D721Med (cell line): ENCODE measurements around the gene RTP1.

Experiments
- DNase-seq: peaks from one replicate; pipeline ENCODE4 v3.0.0; 2011; ENCODE audit warnings: low spot score; ENCODE audit not compliant: insufficient read length
- FAIRE-seq: peaks from 2 replicates; lab custom pipeline; 2011; peaks lifted over from hg19 to GRCh38; lab: Jason Lieb, UNC
- TF ChIP-seq, protein P1 (sequence below): IDR thresholded peaks from 2 replicates; pipeline ENCODE4 v1.5.1; 2012; ENCODE audit warnings: mild to moderate bottlenecking, control low read depth; ENCODE audit not compliant: insufficient read depth; ENCODE audit errors: missing control alignments

Gene RTP1

DNA sequence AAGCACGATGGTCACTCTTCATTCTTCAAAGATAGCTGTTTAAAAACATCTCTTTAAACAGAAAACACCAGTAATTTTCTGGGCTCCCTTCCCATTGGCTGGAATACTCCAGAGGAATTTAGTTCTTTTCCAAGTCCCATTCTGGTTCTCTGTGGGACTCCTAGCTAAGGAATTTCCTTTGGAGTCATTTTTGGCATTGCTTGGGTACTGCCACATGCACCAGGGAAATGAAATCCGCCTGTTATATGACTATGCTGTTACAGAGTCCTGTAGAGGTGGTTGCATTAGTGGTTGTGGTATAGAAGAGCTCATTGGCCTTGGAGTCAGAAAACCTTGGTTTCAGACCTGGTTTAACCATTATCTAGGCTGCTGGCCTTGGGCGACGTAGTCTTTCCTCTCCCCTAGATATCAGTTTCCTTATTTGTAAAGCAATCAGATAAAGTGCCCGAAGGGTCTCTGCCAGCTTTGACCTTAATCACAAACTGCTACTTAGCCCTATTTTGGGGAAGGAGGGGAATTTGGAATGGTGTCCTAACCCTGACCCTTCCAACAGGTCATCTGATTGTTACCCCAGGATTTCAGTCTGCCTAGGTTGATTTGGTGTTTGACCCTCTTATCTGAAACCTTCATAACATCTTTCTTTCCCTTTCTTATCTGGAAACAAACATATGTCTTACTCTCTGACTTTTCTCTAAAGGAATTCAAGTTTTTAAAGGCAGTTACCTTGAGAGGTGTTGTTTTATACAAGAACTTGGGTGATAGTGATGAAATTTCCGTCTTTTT is 13.4 kb downstream of the RTP1 start:
- no peak for DNase-seq
- FAIRE-seq: no peak
- TF ChIP-seq, protein P1, sequence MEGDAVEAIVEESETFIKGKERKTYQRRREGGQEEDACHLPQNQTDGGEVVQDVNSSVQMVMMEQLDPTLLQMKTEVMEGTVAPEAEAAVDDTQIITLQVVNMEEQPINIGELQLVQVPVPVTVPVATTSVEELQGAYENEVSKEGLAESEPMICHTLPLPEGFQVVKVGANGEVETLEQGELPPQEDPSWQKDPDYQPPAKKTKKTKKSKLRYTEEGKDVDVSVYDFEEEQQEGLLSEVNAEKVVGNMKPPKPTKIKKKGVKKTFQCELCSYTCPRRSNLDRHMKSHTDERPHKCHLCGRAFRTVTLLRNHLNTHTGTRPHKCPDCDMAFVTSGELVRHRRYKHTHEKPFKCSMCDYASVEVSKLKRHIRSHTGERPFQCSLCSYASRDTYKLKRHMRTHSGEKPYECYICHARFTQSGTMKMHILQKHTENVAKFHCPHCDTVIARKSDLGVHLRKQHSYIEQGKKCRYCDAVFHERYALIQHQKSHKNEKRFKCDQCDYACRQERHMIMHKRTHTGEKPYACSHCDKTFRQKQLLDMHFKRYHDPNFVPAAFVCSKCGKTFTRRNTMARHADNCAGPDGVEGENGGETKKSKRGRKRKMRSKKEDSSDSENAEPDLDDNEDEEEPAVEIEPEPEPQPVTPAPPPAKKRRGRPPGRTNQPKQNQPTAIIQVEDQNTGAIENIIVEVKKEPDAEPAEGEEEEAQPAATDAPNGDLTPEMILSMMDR: no peak

DNA sequence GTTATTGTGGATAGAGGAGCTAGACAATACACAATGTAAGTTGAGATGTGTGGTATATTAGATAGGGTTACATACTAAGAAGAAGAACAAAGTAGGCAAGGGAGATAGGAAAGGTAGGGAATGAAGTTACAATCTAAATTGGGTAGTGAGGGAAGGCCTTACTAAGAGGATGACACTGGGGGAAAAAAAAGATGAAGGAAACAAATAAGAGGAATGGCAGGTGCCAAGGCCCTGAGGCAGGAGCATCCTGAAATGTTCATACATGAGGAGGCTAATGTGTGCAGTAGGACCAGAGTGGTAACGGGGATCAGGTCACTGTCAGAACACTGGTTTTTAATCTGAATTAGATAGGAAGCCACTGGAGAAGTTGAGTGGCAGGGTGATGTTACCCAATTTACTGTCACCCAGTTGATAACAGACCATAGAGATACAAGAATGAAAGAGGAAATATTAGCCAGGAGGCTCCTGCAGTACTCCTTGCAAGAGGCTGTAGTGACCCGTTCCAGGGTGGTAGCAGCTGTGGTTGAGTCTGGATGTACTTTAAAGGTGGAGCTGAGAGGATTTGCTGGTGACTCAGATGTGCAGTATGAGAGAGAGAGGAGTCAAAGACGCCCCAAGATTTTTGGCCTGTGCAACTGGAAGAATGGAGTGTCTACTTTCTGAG is 14.4 kb downstream of the RTP1 start:
- DNase-seq (no peak), FAIRE-seq (no peak)
- TF ChIP-seq, protein P1: no peak

DNA sequence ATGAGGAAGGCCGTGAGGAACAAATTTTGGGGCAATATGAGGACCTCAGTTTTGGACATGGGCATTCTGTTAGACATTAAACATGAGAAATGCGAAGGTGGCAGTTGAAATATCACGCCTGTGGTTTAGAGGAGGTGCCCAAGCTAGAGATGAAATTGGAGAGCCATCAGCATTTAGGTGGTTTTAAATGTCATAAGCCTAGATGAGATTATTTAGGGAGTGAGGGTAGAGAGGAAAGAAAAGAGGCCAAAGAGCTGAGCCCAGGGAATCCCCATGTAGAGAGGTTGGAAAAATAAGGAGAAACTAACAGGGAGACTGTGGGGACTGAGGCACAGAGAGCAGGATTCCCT is 14.9 kb downstream of the RTP1 start:
- DNase-seq (no peak), FAIRE-seq (no peak)
- TF ChIP-seq, protein P1: no peak

DNA sequence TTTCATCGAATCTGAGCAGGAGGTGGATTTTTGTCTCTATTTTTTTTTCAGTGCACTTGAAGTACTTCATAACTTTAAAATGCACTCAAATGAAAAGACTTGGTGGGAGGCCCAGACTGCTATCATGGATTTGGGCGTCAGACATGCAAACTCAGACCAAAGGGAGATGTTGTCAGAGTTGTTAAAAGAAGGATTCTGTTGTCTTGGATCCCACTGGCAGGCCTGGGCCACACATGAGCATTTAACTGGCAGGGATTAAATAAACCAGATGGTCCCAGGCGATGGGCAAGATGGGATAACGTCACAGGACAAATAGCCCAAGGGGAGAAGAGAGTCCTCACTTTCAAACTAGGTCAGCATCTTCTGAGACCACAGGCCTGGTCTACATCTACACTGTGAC is 15.4 kb downstream of the RTP1 start:
- no peak for DNase-seq
- no peak for FAIRE-seq
- TF ChIP-seq, protein P1: no peak

DNA sequence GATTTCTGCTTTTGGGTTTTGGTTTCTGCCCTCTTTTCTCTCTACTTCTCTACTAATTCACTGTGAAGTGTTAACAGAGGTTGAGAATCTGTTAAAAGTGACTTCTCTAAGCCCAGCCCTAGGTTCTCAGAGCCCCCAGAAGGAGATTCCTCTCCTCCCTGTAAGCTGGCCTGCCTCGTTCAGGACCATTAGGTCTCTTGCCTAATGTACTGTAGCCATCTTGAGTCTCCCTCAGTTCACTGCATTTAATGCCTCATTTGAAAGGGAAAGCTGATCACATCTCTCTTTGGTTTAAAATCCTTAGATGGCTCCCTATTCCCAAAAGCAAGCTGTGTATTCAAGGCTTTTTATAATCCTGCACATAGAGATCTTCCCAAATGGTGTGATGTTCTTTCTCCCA is 16.3 kb downstream of the RTP1 start:
- no peak for FAIRE-seq

DNA sequence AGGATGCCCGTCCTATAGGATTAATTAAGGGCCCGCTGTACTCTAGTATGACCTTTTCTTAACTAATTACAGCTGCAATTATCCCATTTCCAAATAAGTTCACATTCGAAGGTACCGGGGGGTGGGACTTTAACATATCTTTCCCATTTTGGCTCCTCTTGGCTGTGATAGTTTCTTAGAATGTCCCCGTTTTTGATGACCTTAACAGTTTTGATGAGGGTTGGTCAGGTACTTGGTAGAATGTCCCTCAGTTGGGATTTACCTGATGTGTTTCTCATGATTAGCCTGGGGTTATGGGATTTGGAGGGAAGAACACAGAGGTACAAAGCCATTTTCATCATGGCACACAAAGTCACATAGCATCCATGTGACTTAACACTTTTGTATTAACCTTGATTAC is 18.2 kb downstream of the RTP1 start:
- DNase-seq: no peak
- FAIRE-seq: no peak
- TF ChIP-seq, protein P1: no peak

More for the DNA sequence above, 16.3 kb downstream of the RTP1 start:
- DNase-seq: no peak
- TF ChIP-seq, protein P1: no peak

DNA sequence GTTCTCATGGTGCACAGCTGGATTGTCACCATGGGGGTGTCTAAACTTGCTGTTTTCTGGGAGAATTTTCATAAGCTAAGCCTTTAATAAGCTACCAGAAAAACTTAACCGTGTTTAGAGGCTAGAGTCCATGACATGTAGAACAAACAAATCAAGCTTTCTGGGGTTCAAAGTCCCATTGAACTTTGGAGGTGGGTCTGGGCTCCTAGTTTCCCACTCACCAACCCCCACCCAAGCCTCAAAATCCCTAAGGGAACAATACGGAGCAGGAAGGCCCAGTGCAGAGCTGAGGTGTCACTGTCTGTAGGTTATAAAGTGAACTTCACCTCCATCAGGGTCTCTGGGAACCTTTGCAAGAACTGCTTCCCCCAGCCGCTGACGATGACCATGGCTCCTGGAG is 25.5 kb downstream of the RTP1 start:
- DNase-seq: no peak
- FAIRE-seq: no peak
- TF ChIP-seq, protein P1: no peak
